ENCODE results near the gene MTIF2.
"Not testable (repeated sequence)": the region's sequence is repeated elsewhere in the genome, so short reads cannot be mapped to it uniquely, and the experiment has no call there.

GRCh38 chr2:55227437-55228225 lies 41.4 kb downstream of the MTIF2 start:
- TF ChIP-seq CTCF (IDR thresholded peaks at IDR 0.05; ENCODE audit: poor library complexity); EZH2 (IDR thresholded peaks at IDR 0.05; ENCODE audit: borderline replicate concordance): not testable (repeated sequence)
